Ascending aorta (tissue), 2 donors: ENCODE results near the gene ID2. TPM values are rescaled to one million over a fixed set of nuclear protein-coding genes. Genes with fewer than 3 reads are reported as not detected.
"Not testable (repeated sequence)": the region's sequence is repeated elsewhere in the genome, so short reads cannot be mapped to it uniquely, and the experiment has no call there.

Experiments used
- DNase-seq, 2 donors: peaks; one replicate each; pipeline ENCODE4 v3.0.0-alpha.2; 2019; ENCODE audit warnings: low spot score in 2 of 2
- H3K27ac ChIP-seq, 2 donors: fragments of 200-600 bp; sonication (generic); one replicate each; pipeline ENCODE4 v1.5.1; 2016 to 2017; ENCODE audit warnings: mild to moderate bottlenecking in 1 of 2
- H3K27me3 ChIP-seq: fragments of 200-600 bp; sonication (generic); one replicate; pipeline ENCODE4 v1.5.1; 2017
- H3K36me3 ChIP-seq, 2 donors: fragments of 200-600 bp; sonication (generic); one replicate each; pipeline ENCODE4 v1.5.1; 2016
- H3K4me1 ChIP-seq, 2 donors: fragments of 200-600 bp; sonication (generic); one replicate each; pipeline ENCODE4 v1.5.1; 2016 to 2017; ENCODE audit warnings: mild to moderate bottlenecking in 1 of 2
- H3K4me3 ChIP-seq, 2 donors: fragments of 200-600 bp; sonication (generic); one replicate each; pipeline ENCODE4 v1.5.1; 2016 to 2017; ENCODE audit warnings: mild to moderate bottlenecking in 1 of 2
- H3K9me3 ChIP-seq, 2 donors: fragments of 200-600 bp; sonication (generic); one replicate each; pipeline ENCODE4 v1.5.1; 2016
- intact Hi-C: fragments of 100-400 bp; cut with DNase I; formaldehyde crosslinking; loops from one replicate; pipeline ENCODE4 v1.15.1; 2023
- total RNA-seq: library from RNA; depleted of rRNA; stranded (reverse); fragments of >200 nt; gene quantifications from one replicate; pipeline ENCODE4 v1.1.0, GENCODE V29; 2016
- TF ChIP-seq, protein P1 (sequence below), 3 experiments: fragments of 200-600 bp in 2 of 3; fragments of 450-650 bp in 1 of 3; sonication (generic) in 2 of 3; IDR thresholded peaks; one replicate each; pipeline ENCODE4 v1.5.1; 2016 to 2019; ENCODE audit warnings: antibody characterized with exemption in 3 of 3, mild to moderate bottlenecking in 1 of 3, moderate library complexity in 1 of 3

ID2 gene
- total RNA-seq, 1 donor from 2014 or later, result 752 TPM

GRCh38 chr2:8722986-8723385 is 41.1 kb downstream of the ID2 start:
- Histone ChIP-seq H3K4me1 (no peaks in the 10 kb centered on the region), H3K36me3 (peaks cover 0 to 8% of the 10 kb centered on the region in 2 donors), H3K9me3 (no peaks in the 10 kb centered on the region), H3K27me3 (no peaks in the 10 kb centered on the region), H3K27ac (no peak overlapping the region), H3K4me3 (no peak overlapping the region)
- intact Hi-C loops, result no loop called here
- no peak for DNase-seq
- TF ChIP-seq, protein P1, sequence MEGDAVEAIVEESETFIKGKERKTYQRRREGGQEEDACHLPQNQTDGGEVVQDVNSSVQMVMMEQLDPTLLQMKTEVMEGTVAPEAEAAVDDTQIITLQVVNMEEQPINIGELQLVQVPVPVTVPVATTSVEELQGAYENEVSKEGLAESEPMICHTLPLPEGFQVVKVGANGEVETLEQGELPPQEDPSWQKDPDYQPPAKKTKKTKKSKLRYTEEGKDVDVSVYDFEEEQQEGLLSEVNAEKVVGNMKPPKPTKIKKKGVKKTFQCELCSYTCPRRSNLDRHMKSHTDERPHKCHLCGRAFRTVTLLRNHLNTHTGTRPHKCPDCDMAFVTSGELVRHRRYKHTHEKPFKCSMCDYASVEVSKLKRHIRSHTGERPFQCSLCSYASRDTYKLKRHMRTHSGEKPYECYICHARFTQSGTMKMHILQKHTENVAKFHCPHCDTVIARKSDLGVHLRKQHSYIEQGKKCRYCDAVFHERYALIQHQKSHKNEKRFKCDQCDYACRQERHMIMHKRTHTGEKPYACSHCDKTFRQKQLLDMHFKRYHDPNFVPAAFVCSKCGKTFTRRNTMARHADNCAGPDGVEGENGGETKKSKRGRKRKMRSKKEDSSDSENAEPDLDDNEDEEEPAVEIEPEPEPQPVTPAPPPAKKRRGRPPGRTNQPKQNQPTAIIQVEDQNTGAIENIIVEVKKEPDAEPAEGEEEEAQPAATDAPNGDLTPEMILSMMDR (IDR thresholded peaks at IDR 0.05), result no peak

GRCh38 chr2:8725838-8726237 is 44.0 kb downstream of the ID2 start:
- Histone ChIP-seq H3K4me3 (no peak overlapping the region), H3K9me3 (no peaks in the 10 kb centered on the region), H3K36me3 (peaks cover 14 to 23% of the 10 kb centered on the region in 2 donors), H3K27me3 (no peaks in the 10 kb centered on the region), H3K4me1 (no peaks in the 10 kb centered on the region), H3K27ac (no peak overlapping the region)
- no peak for DNase-seq
- intact Hi-C loops, result no loop called here
- TF ChIP-seq, protein P1 (IDR thresholded peaks at IDR 0.05), result no peak

DNA sequence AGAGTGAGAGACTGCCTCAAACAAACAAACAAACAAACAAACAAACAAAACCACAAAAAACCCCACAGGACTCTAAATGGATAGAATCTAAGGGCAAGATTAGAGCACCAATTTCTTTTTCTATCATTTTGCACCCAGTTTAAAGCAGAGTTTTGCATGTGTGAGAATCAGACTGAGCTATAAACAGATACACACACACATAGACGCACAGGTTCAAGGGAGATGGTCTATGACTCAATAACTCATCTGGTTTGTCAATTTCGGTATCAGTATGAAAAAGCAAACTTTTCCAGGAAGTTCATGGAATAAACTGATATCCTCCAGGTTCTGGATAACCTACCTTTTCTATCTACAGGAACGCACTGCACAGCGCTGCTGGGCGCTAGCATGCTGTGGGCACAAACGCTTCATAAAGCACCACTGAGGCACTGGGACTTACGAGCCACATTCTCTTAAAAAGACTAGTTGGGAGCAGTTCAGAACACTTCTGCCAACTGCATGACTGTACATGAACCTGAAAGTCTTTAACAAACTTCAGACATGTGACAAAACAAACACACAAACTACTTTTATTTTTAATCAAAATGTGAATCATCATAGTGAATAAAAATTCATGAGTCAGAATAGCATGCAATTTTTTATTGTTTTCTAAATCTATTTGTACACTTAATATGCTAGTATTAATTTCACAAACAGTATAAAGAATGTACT is 46.6 kb downstream of the ID2 start:
- Histone ChIP-seq H3K9me3 (no peaks in the 10 kb centered on the region), H3K27me3 (no peaks in the 10 kb centered on the region), H3K36me3 (peaks cover 36 to 46% of the 10 kb centered on the region in 2 donors), H3K4me1 (no peaks in the 10 kb centered on the region), H3K4me3 (no peak overlapping the region), H3K27ac (no peak overlapping the region)
- TF ChIP-seq, protein P1 (IDR thresholded peaks at IDR 0.05), result no peak
- no peak for DNase-seq
- intact Hi-C loops, result no loop called here

GRCh38 chr2:8729101-8729500 is 47.2 kb downstream of the ID2 start:
- H3K27ac ChIP-seq, H3K4me1 ChIP-seq, H3K27me3 ChIP-seq, intact Hi-C loops, H3K4me3 ChIP-seq, H3K9me3 ChIP-seq, DNase-seq: not testable (repeated sequence)
- peaks cover 40 to 52% of the 10 kb centered on the region in 2 donors for H3K36me3 ChIP-seq

DNA sequence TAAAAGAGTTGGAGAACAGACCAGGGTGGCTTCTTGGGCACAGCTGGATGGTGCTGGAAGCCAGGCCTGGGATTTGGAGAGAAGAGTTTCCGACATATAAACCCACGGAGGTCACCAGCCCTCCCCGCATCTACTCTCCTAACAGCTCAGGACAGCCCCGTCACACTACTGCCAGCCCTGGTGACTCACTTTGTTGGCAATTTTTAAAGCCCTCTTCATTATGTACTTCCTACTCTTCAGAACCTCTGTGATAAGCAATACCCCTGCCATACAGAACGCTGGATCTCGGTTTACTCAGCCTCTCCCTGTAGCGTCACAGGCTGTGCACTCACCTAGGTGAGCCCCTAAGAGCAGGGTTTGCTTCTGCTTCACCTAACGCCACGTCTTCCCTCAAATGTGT is 48.1 kb downstream of the ID2 start:
- intact Hi-C loops, result no loop called here
- no peak overlapping the region for H3K27ac ChIP-seq
- peaks cover 46 to 60% of the 10 kb centered on the region in 2 donors for H3K36me3 ChIP-seq
- TF ChIP-seq, protein P1 (IDR thresholded peaks at IDR 0.05), result no peak
- H3K4me3 ChIP-seq, result no peak overlapping the region
- no peaks in the 10 kb centered on the region for H3K27me3 ChIP-seq
- no peaks in the 10 kb centered on the region for H3K4me1 ChIP-seq
- DNase-seq, result no peak
- no peaks in the 10 kb centered on the region for H3K9me3 ChIP-seq

- H3K4me3 ChIP-seq, result no peak overlapping the region
- TF ChIP-seq, protein P1 (IDR thresholded peaks at IDR 0.05), result no peak
- H3K27me3 ChIP-seq, result no peaks in the 10 kb centered on the region
- H3K27ac ChIP-seq, result no peak overlapping the region
- no peaks in the 10 kb centered on the region for H3K4me1 ChIP-seq
- intact Hi-C loops, result no loop called here
- H3K36me3 ChIP-seq, result peaks cover 65 to 77% of the 10 kb centered on the region in 2 donors
- H3K9me3 ChIP-seq, result no peaks in the 10 kb centered on the region
- DNase-seq, result no peak
Measured at GRCh38 chr2:8732601-8733000, 50.7 kb downstream of the ID2 start.

Other genes with a start within 250 kb of the ID2 start
- 59.1 TPM for gene KIDINS220, start 155.6 kb downstream of the ID2 start, total RNA-seq